Activated naive CD4-positive, alpha-beta T cell treated with anti-CD3 and anti-CD28 coated beads, Interleukin-2, amount 50 U/mL, for 16 hours (primary cell): ENCODE results near the gene PELI2.

Experiments used
- DNase-seq: peaks from one replicate; pipeline ENCODE4 v3.0.0-alpha.2; 2020

Gene PELI2

DNA sequence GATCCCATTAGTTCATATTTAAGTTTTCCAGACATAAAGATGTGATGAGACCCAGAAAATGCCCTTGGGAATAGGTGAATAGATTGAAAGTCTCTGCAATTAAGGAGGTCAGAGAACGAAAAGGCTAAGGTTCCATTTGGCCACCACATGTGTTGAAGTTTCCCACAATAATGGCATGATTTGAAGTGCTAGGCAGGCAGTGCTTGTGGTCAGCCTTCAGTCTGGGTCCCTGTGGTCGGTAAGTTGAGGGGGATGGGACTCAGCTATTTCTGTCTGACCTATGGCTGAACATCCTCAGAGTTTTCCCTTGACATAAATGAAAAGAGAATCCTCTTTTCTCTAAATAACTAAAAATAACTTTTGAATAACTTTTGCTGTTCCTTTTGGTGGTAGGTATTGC lies 92.4 kb downstream of the PELI2 start:
- DNase-seq: no peak

- no peak for DNase-seq
Observed at GRCh38 chr14:56211084-56211483, 92.9 kb downstream of the PELI2 start.

DNA sequence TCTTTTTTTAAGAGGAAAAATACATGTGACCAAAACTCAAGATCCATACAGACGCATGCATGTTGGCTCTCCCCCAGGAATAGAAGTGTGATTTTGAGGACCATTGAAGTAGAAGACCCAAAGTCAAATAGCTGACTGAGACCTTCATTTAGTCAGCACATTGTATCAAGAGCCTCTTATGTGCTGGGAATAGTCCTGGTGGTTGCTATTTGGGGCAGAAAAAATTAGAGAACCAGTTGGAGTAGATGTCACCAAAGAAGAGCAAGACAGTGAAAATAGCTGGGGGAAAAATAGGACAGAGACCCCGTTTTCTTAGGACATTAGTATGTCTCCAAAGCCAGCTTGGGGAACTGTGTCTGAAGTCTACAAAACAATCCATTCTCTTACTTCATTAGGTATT lies 93.6 kb downstream of the PELI2 start:
- DNase-seq: no peak

DNA sequence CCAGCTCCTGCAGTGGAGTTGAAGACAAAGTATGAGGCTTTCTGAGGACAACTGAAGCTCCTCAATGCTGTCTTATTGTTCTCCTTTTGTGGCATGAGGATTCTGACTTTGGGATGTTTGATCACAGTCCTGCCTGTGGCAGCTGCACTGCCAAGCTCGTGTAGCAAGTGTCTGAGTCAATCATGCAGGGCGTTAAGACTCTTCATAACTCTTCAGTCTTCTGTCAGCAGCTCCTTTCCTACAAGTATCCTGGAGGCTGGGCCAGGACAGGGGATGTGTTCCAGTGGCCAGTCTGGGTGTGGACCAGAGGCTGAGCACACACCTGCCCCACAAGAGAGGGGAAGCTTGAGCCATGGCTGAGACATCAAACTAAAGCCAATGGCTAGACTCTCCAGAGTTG lies 94.3 kb downstream of the PELI2 start:
- DNase-seq: no peak

GRCh38 chr14:56213306-56213705 lies 95.1 kb downstream of the PELI2 start:
- DNase-seq: no peak

GRCh38 chr14:56215180-56215579 lies 97.0 kb downstream of the PELI2 start:
- DNase-seq: no peak

DNA sequence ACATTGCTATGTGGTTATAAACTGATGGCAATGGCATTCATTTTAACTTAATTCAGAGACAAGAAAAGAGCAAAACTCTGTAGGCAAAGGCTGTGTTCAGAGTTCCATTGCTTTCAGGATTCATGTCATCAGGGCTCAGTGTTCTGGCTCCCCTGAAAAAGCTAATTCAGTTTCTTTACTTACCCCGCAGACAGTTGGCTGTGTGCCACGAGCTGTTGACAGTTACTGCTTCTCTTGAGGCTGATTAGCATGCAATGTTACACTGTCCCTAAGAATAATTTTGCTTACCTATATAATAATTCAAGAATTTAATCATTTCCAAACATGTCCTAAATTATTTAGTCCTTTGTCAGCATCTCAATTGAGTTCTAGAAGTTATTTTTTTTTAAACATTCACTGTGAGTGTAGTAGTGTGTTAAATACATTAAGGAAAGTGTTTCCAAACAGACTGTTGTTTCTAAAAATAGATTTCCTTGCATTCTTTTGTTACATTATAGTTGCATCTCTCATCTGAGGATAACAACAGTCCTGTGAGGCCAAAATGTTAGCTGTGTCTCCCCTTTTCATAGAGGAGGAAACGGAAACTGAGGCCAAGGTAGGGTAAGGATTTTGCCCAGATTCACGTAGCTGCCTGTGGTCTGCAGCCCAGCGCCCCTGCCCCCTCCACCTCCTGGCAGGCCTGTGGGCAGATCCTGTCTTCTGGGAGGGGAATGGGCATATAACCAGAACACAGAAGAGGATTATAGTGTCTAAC lies 98.6 kb downstream of the PELI2 start:
- no peak for DNase-seq

DNA sequence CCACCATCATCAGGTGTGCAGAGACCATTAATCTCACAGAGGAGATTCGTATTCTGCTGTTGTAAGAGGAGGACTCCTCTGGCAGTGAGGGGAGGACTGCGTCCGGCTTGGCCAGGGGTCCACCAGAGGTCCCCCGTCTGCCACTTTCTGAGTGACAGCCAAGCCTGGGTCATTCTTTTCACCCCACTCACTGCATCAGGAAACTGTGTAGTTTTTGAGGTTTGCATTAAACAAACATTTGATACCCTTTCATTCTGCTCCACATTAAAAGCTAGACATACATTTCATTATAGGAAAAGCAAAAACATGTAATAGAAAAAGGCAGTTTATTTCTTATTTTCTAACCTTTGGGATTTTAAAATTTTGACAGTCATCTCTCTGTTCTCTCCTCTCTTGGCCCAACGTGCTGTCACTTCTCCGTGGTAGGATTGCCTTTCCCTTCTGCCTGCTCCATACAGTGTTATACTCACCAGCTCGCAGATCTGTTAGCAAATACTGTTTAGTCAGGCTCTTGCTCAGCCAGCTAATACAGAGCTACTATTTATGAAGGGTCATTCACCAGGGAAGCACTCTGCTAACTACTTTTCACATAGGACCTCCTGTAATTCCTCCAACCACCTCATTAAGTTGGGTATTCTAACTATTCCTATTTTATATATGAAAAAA lies 99.3 kb downstream of the PELI2 start:
- DNase-seq: no peak

GRCh38 chr14:56219666-56220413 lies 101.6 kb downstream of the PELI2 start:
- DNase-seq: no peak

GRCh38 chr14:56221382-56222128 lies 103.3 kb downstream of the PELI2 start:
- DNase-seq: no peak

DNA sequence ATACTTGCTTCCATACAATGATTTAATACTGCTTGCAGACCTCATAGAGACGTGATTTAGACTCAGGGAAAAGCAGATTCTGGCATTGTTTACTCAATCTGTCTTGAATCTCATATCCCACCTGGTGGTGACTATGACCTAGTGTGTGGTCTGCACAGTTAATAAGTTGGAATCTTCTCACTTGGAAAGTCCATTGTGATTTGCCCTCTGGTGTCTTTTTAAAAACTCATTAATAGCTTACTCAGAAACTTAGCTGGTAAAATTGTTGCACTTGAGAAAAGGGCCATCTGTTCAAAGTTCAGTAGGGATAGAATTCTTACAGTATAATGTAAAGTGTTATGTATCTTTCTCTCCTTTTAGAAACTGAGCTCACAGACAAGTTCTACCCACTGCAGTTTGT lies 106.0 kb downstream of the PELI2 start:
- DNase-seq: no peak

GRCh38 chr14:56224691-56225681 lies 106.8 kb downstream of the PELI2 start:
- no peak for DNase-seq

GRCh38 chr14:56235388-56235787 lies 117.2 kb downstream of the PELI2 start:
- DNase-seq: no peak

GRCh38 chr14:56237398-56237797 lies 119.2 kb downstream of the PELI2 start:
- DNase-seq: no peak

- no peak for DNase-seq
Observed at GRCh38 chr14:56241461-56241860, 123.2 kb downstream of the PELI2 start.

DNA sequence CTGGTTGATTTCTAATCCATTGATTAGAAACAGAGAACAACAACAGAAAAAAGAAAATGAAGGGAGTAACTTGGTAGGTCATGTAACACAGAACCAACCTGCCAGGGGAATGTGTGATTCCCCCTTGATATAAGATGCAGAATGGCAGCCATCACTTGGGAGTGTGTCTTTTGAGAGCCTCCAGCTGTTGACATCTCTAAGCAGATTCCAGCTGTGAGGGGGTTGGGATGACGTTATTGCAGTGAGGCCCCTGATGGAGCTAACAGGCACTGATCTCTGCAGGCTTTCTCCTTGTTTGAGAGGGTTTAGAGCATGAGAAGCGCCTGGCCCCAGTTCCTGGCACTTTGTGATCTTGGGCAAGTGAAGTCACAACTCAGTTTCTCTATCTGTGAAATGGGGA lies 124.9 kb downstream of the PELI2 start:
- DNase-seq: no peak

- no peak for DNase-seq
Observed at GRCh38 chr14:56244138-56244789, 126.1 kb downstream of the PELI2 start.

- DNase-seq: no peak
Observed at GRCh38 chr14:56247495-56248200, 129.4 kb downstream of the PELI2 start.

DNA sequence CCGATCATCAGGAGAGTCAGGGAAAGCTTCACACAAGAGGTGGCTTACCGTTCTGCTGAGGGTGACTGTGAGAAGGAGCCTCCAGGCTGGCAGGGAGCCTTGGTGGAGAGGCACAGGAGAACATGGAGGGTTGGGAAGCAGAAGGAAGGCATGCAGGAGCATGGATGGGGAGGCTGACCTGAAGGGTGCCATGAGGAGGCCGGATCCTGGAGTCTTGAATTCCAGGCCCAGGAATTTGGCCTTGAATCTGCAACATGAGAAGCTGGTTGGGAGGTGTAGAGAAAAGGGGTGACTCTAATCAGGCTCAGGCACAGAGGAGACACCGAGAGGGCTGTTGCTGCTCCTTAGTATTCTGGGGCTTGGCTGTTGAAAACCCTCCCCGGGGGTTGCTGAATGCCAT lies 130.2 kb downstream of the PELI2 start:
- DNase-seq: no peak

DNA sequence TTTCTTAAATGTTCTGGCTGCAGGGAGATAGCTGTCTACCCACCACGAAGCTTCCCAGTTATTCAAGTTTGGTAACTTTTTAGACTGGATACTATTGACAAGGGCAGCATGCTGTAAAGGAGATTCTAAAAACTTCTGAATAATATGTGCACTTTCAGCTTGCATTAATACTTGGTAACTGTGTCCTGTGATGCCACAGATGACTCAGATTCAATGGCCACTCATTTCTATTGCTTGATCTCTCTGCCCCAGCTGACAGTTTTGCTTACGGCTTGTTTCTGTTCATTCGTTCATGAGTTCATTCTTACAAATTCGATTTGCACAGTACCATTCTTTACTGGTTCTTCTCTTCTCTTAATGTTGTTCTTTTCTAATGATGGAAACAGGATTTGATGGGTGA lies 142.8 kb downstream of the PELI2 start:
- no peak for DNase-seq

DNA sequence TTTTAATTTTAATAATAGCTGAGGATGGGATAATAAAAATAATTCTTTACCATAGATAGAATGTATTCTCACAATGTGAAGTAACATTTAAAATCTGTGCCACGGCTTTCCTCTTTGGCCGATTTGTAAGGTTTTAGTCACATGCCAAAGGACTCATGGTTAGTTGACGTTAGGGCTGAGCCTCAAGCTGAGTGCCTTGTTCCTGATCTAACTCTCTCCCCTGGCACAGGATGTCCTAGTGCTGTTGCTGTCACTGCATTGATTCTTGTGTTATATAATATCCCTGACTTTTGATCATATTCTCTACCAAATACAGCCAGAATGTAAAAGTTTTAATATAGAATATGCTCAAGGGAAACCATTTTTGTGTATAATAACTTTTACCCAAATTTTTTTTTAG lies 144.3 kb downstream of the PELI2 start:
- no peak for DNase-seq
